Calu3 (cell line): ENCODE data around the gene RAP1GAP2. TPM values are rescaled to one million over a fixed set of nuclear protein-coding genes. Genes with fewer than 3 reads are reported as not detected.

Experiments used
- BruUV-seq: library from RNA; stranded (reverse); fragments of 400-500 nt; replicated peaks from 2 replicates; lab custom pipeline; 2021; lab: Mats Ljungman, UMichigan
- CTCF ChIA-PET: fragments of 300-600 bp; sonication (Branson Sonifier 250); formaldehyde crosslinking; loops from one replicate; lab custom pipeline; 2022; ENCODE audit warnings: antibody characterized with exemption; lab: Charles Lee
- DNase-seq: peaks from one replicate; pipeline ENCODE4 v3.0.0; 2022
- H3K27ac Mint-ChIP-seq: one replicate; pipeline ENCODE4 v1.8.0; 2022; ENCODE audit warnings: mixed read lengths; ENCODE audit not compliant: unreplicated experiment
- H3K27me3 Mint-ChIP-seq: one replicate; pipeline ENCODE4 v1.8.0; 2022; ENCODE audit warnings: mixed read lengths; ENCODE audit not compliant: unreplicated experiment
- H3K36me3 Mint-ChIP-seq: one replicate; pipeline ENCODE4 v1.8.0; 2022; ENCODE audit warnings: mild to moderate bottlenecking, moderate library complexity, mixed read lengths; ENCODE audit not compliant: insufficient read depth, unreplicated experiment
- H3K4me1 Mint-ChIP-seq: one replicate; pipeline ENCODE4 v1.8.0; 2022; ENCODE audit warnings: mild to moderate bottlenecking, low read depth, mixed read lengths; ENCODE audit not compliant: unreplicated experiment
- H3K4me3 Mint-ChIP-seq: one replicate; pipeline ENCODE4 v1.8.0; 2022; ENCODE audit warnings: mild to moderate bottlenecking, low read depth, moderate library complexity, mixed read lengths; ENCODE audit not compliant: unreplicated experiment
- H3K9me3 Mint-ChIP-seq: one replicate; pipeline ENCODE4 v1.8.0; 2022; ENCODE audit warnings: low read depth, mixed read lengths; ENCODE audit not compliant: unreplicated experiment
- CTCF ChIP-seq: fragments of 200-600 bp; IDR thresholded peaks from one replicate; pipeline ENCODE4 v1.8.0; 2022; ENCODE audit warnings: antibody characterized with exemption; ENCODE audit not compliant: unreplicated experiment
- intact Hi-C: fragments of 100-400 bp; cut with micrococcal nuclease; formaldehyde crosslinking; loops from one replicate; pipeline ENCODE4 v1.10.0; 2022; ENCODE audit not compliant: unreplicated experiment
- total RNA-seq: library from RNA; stranded (reverse); gene quantifications from 2 replicates; pipeline ENCODE4 v1.2.3, GENCODE V29; 2022

Gene RAP1GAP2
- total RNA-seq, 1 experiment from 2014 or later: 38.4 TPM

- Mint-ChIP-seq H3K4me1 (peaks cover 38% of the 10 kb centered on the region), H3K27ac (no peak overlapping the region), H3K4me3 (no peak overlapping the region), H3K27me3 (no peaks in the 10 kb centered on the region), H3K36me3 (peaks cover 36% of the 10 kb centered on the region), H3K9me3 (no peaks in the 10 kb centered on the region)
- no peak for DNase-seq
- CTCF ChIA-PET: no interaction called here
- no TSS peak for BruUV-seq
- TF ChIP-seq CTCF: no peak
- intact Hi-C loops: no loop called here
These were observed 165.2 kb downstream of the RAP1GAP2 start for GRCh38 chr17:2961446-2961845.

DNA sequence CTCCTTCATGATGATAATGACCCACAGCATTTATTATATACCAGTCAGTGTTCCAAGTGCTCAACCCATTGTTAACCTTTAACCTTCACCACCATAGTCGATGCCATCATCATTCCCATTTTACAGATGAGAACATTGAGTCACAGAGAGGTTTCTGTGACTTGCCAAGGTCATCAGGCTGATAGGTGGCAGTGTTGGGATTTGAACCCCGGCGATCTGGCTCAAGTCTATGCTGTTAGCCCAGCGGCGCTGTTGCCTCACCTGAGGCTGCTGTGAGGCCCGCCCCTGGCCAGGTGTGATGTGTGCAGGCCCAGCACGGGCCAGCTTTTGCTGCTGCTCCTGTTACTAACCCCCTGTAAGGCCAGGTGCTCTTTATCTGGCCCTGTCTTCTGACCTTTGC is 166.0 kb downstream of the RAP1GAP2 start:
- peaks cover 37% of the 10 kb centered on the region for H3K4me1 Mint-ChIP-seq
- H3K36me3 Mint-ChIP-seq: peaks cover 36% of the 10 kb centered on the region
- H3K9me3 Mint-ChIP-seq: no peaks in the 10 kb centered on the region
- H3K27ac Mint-ChIP-seq: no peak overlapping the region
- no peaks in the 10 kb centered on the region for H3K27me3 Mint-ChIP-seq
- CTCF ChIA-PET: no interaction called here
- DNase-seq: no peak
- intact Hi-C loops: no loop called here
- no peak for TF ChIP-seq CTCF
- no peak overlapping the region for H3K4me3 Mint-ChIP-seq
- BruUV-seq: no TSS peak

DNA sequence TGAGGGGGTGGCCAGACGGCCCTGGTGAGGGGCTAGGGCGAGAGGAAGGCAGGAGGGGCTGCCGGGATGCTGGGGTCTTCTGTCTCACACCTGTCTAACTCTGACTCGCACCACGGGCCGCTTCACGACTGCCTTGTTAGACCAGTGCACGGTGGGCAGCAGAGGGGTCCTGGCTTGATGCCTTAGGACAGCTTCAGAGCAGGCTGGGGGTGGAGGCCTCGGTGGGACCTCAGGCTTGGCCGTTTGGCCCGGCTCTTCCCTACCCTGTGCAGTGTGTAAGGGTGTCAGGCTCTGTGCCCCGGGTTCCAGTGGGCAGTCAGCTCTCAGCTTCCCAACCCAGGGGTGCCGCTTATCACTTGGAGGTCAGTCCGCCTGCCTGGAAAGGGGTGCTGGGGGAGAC is 166.5 kb downstream of the RAP1GAP2 start:
- Mint-ChIP-seq H3K36me3 (peaks cover 36% of the 10 kb centered on the region), H3K27ac (no peak overlapping the region)

DNA sequence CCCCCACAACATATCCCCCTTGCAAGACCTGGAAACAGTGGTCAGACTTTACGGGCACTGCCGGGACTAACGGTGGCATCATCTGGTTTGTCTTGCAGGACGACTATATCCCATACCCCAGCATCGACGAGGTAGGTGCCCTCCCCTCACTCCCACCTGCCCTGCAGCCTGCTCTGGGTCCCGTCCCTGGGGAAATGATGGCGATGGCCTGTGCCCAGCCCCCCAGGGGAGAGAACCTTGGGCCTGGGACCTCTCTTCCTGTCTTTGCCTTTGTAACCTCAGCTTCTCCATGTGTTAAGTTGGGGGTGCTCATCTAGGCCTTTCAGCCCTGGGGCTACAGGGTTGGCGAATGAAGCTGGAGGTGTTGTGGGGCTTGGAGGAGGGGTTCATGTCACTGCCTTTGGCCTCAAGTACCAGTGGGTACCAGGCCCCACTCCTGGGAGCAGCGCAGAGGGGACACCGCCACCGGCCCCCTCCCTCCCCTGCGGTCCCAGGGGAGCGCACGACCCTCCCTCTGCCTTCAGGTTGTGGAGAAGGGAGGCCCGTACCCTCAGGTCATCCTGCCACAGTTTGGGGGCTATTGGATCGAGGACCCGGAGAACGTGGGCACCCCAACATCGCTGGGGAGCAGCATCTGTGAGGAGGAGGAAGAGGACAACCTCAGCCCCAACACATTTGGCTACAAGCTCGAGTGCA is 167.2 kb downstream of the RAP1GAP2 start:
- intact Hi-C loops: no loop called here
- no peaks in the 10 kb centered on the region for H3K27me3 Mint-ChIP-seq
- H3K36me3 Mint-ChIP-seq: peaks cover 33% of the 10 kb centered on the region
- CTCF ChIA-PET: no interaction called here
- H3K4me1 Mint-ChIP-seq: peaks cover 25% of the 10 kb centered on the region
- no peaks in the 10 kb centered on the region for H3K9me3 Mint-ChIP-seq
- no peak for TF ChIP-seq CTCF
- no peak for DNase-seq
- BruUV-seq: no TSS peak
- H3K27ac Mint-ChIP-seq: no peak overlapping the region
- no peak overlapping the region for H3K4me3 Mint-ChIP-seq

More for the DNA sequence above, 166.5 kb downstream of the RAP1GAP2 start:
- Mint-ChIP-seq H3K27me3 (no peaks in the 10 kb centered on the region), H3K4me1 (peaks cover 33% of the 10 kb centered on the region), H3K4me3 (no peak overlapping the region), H3K9me3 (no peaks in the 10 kb centered on the region)
- intact Hi-C loops: no loop called here
- no TSS peak for BruUV-seq
- CTCF ChIA-PET: no interaction called here
- no peak for TF ChIP-seq CTCF
- no peak for DNase-seq
